Left ventricle myocardium inferior (tissue), 1 donor: ENCODE results near the gene PDZD2. TPM values are rescaled to one million over a fixed set of nuclear protein-coding genes. Genes with fewer than 3 reads are reported as not detected.
A peak's percentile ranks its signal among the peaks of the same experiment; 100 is the strongest.

ENCODE experiments used
- DNase-seq: peaks from one replicate; pipeline ENCODE4 v3.0.0-alpha.2; 2020
- H3K27ac ChIP-seq: fragments of 200-600 bp; replicated peaks from 2 replicates; pipeline ENCODE4 v1.8.0; 2021
- H3K27me3 ChIP-seq: fragments of 200-600 bp; 2 replicates; pipeline ENCODE4 v1.8.0; 2021; ENCODE audit warnings: low read depth
- H3K36me3 ChIP-seq: fragments of 200-600 bp; 2 replicates; pipeline ENCODE4 v1.8.0; 2021
- H3K4me1 ChIP-seq: fragments of 200-600 bp; 2 replicates; pipeline ENCODE4 v1.8.0; 2021
- H3K4me3 ChIP-seq: fragments of 200-600 bp; 2 replicates; pipeline ENCODE4 v1.8.0; 2021; ENCODE audit warnings: mild to moderate bottlenecking, moderate library complexity
- H3K9me3 ChIP-seq: fragments of 200-600 bp; replicated peaks from 2 replicates; pipeline ENCODE4 v1.8.0; 2021
- intact Hi-C: fragments of 100-400 bp; cut with micrococcal nuclease; formaldehyde crosslinking; loops from one replicate; pipeline ENCODE4 v1.11.0; 2022
- total RNA-seq: library from RNA; stranded (reverse); fragmentation: NEBNext Ultra II Directional; extraction: Animal tissue kit (Norgen Biotek cat#: 25700); gene quantifications from one replicate; pipeline ENCODE4 v1.2.1, GENCODE V29; 2021
- TF ChIP-seq, protein P1 (sequence below): fragments of 200-600 bp; IDR thresholded peaks from 2 replicates; pipeline ENCODE4 v1.8.0; 2021; ENCODE audit warnings: antibody characterized with exemption, mild to moderate bottlenecking, borderline replicate concordance
- donor health status: DM: no; HTN: yes; CAD: no; lungs with severe emphysema.

The PDZD2 gene
- total RNA-seq, 1 donor from 2014 or later, result 120 TPM

DNA sequence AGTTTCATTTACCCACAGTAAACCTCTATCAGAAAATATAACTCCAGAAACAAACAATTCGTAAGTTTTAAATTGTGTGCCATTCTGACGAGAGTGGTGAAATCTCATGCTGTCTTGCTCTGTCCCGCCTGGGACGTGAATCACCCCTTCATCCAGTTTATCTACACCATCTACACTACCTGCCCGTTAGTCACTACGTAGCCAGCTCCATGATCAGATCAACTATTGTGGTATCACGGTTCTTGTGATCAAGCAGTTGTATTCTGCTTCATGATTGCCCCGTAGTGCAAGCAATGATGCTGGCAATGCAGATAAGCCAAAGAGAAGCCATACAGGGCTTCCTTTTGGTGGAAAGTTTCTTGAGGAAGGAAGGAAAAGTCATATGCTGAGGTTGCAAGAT lies 384.9 kb downstream of the PDZD2 start:
- no peak overlapping the region for H3K4me3 ChIP-seq
- no peaks in the 10 kb centered on the region for H3K9me3 ChIP-seq
- intact Hi-C loops, result no loop called here
- H3K27ac ChIP-seq, result no peak overlapping the region
- H3K4me1 ChIP-seq, result peaks cover 62% of the 10 kb centered on the region
- peaks cover 3% of the 10 kb centered on the region for H3K36me3 ChIP-seq
- no peaks in the 10 kb centered on the region for H3K27me3 ChIP-seq
- TF ChIP-seq, protein P1, sequence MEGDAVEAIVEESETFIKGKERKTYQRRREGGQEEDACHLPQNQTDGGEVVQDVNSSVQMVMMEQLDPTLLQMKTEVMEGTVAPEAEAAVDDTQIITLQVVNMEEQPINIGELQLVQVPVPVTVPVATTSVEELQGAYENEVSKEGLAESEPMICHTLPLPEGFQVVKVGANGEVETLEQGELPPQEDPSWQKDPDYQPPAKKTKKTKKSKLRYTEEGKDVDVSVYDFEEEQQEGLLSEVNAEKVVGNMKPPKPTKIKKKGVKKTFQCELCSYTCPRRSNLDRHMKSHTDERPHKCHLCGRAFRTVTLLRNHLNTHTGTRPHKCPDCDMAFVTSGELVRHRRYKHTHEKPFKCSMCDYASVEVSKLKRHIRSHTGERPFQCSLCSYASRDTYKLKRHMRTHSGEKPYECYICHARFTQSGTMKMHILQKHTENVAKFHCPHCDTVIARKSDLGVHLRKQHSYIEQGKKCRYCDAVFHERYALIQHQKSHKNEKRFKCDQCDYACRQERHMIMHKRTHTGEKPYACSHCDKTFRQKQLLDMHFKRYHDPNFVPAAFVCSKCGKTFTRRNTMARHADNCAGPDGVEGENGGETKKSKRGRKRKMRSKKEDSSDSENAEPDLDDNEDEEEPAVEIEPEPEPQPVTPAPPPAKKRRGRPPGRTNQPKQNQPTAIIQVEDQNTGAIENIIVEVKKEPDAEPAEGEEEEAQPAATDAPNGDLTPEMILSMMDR, result no peak
- no peak for DNase-seq

DNA sequence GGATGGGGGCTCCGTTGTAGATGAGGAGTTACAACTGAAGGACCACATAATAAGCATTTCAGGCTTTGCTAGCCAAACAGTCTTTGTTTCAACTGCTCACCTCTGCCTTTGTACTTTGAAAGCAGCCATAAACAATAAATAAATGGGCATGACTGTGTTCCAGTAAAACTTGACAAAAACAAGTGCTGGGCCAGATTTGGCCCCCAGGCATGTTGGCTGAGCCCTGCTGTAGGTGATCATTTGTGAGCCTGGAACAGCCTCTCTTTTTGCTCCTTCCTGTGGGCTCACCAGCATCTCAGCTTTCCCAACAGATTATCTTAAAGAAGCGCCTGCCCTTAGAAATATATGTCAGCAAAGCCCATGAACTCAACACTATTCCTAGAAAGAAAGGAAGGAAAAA lies 385.8 kb downstream of the PDZD2 start:
- intact Hi-C loops, result no loop called here
- peaks cover 65% of the 10 kb centered on the region for H3K4me1 ChIP-seq
- TF ChIP-seq, protein P1, result no peak

DNA sequence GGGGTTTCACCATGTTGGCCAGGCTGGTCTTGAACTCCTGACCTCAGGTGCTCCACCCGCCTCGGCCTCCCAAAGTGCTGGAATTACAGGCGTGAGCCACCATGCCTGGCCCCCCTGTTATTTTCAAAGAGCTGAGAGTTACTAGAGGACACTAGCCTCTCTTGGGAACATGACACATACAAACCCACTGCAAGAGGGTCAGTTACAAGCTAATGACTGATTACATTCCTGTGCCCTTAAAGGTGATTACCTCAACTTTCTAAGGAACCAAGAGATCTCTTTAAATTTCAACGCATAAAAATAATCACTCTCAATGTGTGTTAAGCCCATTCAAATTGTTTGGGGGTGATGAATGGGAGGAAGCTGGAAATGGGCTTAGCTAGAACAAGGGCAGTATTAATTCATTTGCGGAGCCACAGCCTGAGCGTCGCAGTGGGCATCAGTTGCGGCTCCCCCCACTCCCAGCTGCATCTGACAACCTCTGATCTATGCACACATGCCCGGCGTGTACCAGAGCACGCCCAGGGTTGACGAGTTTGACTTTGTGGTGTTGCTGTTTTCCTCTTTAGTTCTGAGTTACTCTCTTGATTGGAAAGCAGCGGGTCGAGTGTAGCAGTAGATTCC lies 388.3 kb downstream of the PDZD2 start:
- H3K27ac ChIP-seq, result peak overlapping the region; percentile 83
- peaks cover 3% of the 10 kb centered on the region for H3K36me3 ChIP-seq
- TF ChIP-seq, protein P1, result no peak
- peak overlapping the region; percentile 32 for H3K4me3 ChIP-seq
- H3K27me3 ChIP-seq, result no peaks in the 10 kb centered on the region
- intact Hi-C loops, result no loop called here
- H3K4me1 ChIP-seq, result peaks cover 67% of the 10 kb centered on the region
- no peak for DNase-seq
- H3K9me3 ChIP-seq, result no peaks in the 10 kb centered on the region

More for the DNA sequence above, 385.8 kb downstream of the PDZD2 start:
- Histone ChIP-seq H3K27me3 (no peaks in the 10 kb centered on the region), H3K36me3 (peaks cover 3% of the 10 kb centered on the region), H3K9me3 (no peaks in the 10 kb centered on the region), H3K4me3 (no peak overlapping the region), H3K27ac (no peak overlapping the region)
- no peak for DNase-seq

DNA sequence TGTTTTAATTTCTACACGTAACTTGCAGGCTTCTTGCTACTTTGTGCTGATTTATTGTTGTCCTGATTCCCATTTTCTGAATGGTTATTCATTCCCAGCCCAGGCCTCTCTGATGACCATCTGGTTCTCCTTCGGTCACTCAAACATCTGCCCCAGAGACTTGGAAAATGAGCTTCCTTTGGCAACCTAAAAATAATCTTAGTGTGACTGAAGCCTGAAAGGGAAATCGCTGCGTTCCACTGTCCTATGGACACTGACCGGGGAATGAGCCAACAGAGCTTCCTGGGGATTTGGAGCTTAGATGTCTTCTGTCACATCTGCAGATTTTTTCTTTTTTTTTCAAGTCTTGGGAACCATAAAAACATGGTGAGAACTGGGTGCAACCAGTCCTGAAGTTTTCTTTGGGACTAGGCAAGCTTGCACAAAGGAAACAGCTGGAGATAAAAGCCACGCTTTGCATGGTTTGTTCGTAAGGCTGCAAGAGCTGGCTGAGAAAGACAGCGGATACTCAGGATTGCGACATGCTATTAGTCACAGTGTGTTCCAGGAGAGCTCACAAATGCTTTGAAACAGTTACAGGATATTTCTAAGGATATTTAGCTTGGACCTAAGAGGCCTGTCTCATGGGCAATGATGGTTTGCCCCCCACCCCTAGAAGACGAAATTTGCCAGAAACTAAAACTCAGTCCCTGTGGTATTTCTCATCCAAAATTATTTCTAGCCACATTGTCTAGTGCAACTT lies 389.0 kb downstream of the PDZD2 start:
- TF ChIP-seq, protein P1, result no peak
- Histone ChIP-seq H3K27me3 (no peaks in the 10 kb centered on the region), H3K4me3 (peak overlapping the region; percentile 32), H3K27ac (peak overlapping the region; percentile 83), H3K9me3 (no peaks in the 10 kb centered on the region), H3K36me3 (peaks cover 3% of the 10 kb centered on the region), H3K4me1 (peaks cover 74% of the 10 kb centered on the region)
- DNase-seq, result peak; percentile 67
- intact Hi-C loops, result no loop called here

DNA sequence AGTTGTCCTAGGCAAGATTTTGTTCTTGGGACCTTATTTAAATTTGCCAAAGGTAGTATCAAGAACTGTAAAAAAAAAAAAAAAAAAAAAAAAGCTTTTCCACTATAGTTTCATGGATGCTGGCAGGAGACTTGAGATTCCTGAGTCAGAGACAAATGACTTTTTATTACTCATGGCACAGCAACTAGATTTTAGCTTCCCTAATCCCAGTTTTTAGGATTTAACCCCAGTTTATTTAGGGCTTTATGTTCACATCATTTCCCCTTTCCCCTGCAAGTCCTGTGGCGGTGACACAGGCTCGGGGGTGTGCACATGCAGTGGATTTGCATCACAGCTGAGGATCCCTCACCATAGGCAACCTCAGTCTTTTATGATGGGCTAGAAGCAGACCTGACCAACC lies 390.3 kb downstream of the PDZD2 start:
- intact Hi-C loops, result no loop called here

More for the DNA sequence above, 390.3 kb downstream of the PDZD2 start:
- no peak overlapping the region for H3K4me3 ChIP-seq
- TF ChIP-seq, protein P1, result no peak
- no peaks in the 10 kb centered on the region for H3K27me3 ChIP-seq
- H3K27ac ChIP-seq, result peak overlapping the region; percentile 83
- H3K36me3 ChIP-seq, result no peaks in the 10 kb centered on the region
- no peak for DNase-seq
- H3K9me3 ChIP-seq, result no peaks in the 10 kb centered on the region
- H3K4me1 ChIP-seq, result peaks cover 88% of the 10 kb centered on the region
